OCI-LY7 (cell line): Measurements from ENCODE around the gene SOX2.
A peak's percentile ranks its signal among the peaks of the same experiment; 100 is the strongest.

ENCODE experiments used
- EZH2phosphoT487 ChIP-seq: fragments of 200-600 bp; sonication (generic); IDR thresholded peaks from 2 replicates; pipeline ENCODE4 v1.6.1; 2018; ENCODE audit warnings: low read depth, borderline replicate concordance, mild to moderate bottlenecking, mixed run types, antibody characterized with exemption, low read length, moderate library complexity, mixed read lengths
- TF ChIP-seq, protein P1 (sequence below): fragments of 200-600 bp; sonication (generic); conservative IDR thresholded peaks from 2 replicates; pipeline ENCODE4 v1.5.1; 2014; ENCODE audit warnings: mild to moderate bottlenecking, antibody characterized with exemption, low read length, moderate library complexity, mixed read lengths

DNA sequence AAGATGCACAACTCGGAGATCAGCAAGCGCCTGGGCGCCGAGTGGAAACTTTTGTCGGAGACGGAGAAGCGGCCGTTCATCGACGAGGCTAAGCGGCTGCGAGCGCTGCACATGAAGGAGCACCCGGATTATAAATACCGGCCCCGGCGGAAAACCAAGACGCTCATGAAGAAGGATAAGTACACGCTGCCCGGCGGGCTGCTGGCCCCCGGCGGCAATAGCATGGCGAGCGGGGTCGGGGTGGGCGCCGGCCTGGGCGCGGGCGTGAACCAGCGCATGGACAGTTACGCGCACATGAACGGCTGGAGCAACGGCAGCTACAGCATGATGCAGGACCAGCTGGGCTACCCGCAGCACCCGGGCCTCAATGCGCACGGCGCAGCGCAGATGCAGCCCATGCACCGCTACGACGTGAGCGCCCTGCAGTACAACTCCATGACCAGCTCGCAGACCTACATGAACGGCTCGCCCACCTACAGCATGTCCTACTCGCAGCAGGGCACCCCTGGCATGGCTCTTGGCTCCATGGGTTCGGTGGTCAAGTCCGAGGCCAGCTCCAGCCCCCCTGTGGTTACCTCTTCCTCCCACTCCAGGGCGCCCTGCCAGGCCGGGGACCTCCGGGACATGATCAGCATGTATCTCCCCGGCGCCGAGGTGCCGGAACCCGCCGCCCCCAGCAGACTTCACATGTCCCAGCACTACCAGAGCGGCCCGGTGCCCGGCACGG lies 991 bp downstream of the SOX2 start:
- TF ChIP-seq EZH2phosphoT487 = no peak
- TF ChIP-seq, protein P1, sequence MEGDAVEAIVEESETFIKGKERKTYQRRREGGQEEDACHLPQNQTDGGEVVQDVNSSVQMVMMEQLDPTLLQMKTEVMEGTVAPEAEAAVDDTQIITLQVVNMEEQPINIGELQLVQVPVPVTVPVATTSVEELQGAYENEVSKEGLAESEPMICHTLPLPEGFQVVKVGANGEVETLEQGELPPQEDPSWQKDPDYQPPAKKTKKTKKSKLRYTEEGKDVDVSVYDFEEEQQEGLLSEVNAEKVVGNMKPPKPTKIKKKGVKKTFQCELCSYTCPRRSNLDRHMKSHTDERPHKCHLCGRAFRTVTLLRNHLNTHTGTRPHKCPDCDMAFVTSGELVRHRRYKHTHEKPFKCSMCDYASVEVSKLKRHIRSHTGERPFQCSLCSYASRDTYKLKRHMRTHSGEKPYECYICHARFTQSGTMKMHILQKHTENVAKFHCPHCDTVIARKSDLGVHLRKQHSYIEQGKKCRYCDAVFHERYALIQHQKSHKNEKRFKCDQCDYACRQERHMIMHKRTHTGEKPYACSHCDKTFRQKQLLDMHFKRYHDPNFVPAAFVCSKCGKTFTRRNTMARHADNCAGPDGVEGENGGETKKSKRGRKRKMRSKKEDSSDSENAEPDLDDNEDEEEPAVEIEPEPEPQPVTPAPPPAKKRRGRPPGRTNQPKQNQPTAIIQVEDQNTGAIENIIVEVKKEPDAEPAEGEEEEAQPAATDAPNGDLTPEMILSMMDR = peak; percentile 30; the same call in 1 of the 2 replicates
